Smooth muscle cell (in vitro differentiated cells): ENCODE results near the gene SFTPA1. TPM values are rescaled to one million over a fixed set of nuclear protein-coding genes. Genes with fewer than 3 reads are reported as not detected.
"Not testable (repeated sequence)": the region's sequence is repeated elsewhere in the genome, so short reads cannot be mapped to it uniquely, and the experiment has no call there.

Source experiments
- DNase-seq: peaks from one replicate; lab custom pipeline; 2025; ENCODE audit not compliant: unreplicated experiment; lab: John Stamatoyannopoulos, UW
- H2AFZ ChIP-seq: fragments of 200-600 bp; sonication (generic); 2 replicates; pipeline ENCODE4 v1.6.0; 2016; ENCODE audit warnings: antibody characterized with exemption, low read depth, mild to moderate bottlenecking
- H3F3A ChIP-seq: fragments of 200-600 bp; sonication (generic); 2 replicates; pipeline ENCODE4 v1.6.0; 2017; ENCODE audit warnings: antibody characterized with exemption, low read depth
- H3K27ac ChIP-seq: fragments of 200-600 bp; sonication (generic); 2 replicates; pipeline ENCODE4 v1.5.1; 2016; ENCODE audit warnings: low read depth, mild to moderate bottlenecking
- H3K27me3 ChIP-seq: fragments of 200-600 bp; sonication (generic); 2 replicates; pipeline ENCODE4 v1.6.1; 2016; ENCODE audit warnings: low read depth, mild to moderate bottlenecking
- H3K36me3 ChIP-seq: fragments of 200-600 bp; sonication (generic); 2 replicates; pipeline ENCODE4 v1.5.1; 2016; ENCODE audit warnings: low read depth
- H3K4me1 ChIP-seq: fragments of 200-600 bp; sonication (generic); 2 replicates; pipeline ENCODE4 v1.5.1; 2016; ENCODE audit warnings: low read depth
- H3K4me2 ChIP-seq: fragments of 200-600 bp; sonication (generic); 2 replicates; pipeline ENCODE4 v1.6.0; 2016; ENCODE audit warnings: mild to moderate bottlenecking
- H3K4me3 ChIP-seq: fragments of 200-600 bp; sonication (generic); 2 replicates; pipeline ENCODE4 v1.5.1; 2016; ENCODE audit warnings: mild to moderate bottlenecking
- H3K79me2 ChIP-seq: fragments of 200-600 bp; sonication (generic); 2 replicates; pipeline ENCODE4 v1.6.0; 2016; ENCODE audit warnings: low read depth, mild to moderate bottlenecking
- H3K9ac ChIP-seq: fragments of 200-600 bp; sonication (generic); 2 replicates; pipeline ENCODE4 v1.6.0; 2016; ENCODE audit warnings: low read depth
- H3K9me3 ChIP-seq: fragments of 200-600 bp; sonication (generic); replicated peaks from 2 replicates; pipeline ENCODE4 v1.5.1; 2016; ENCODE audit warnings: low read depth
- H4K20me1 ChIP-seq: fragments of 200-600 bp; sonication (generic); 2 replicates; pipeline ENCODE4 v1.6.0; 2016; ENCODE audit warnings: low read depth
- CTCF ChIP-seq: fragments of 200-600 bp; sonication (generic); IDR thresholded peaks from 2 replicates; pipeline ENCODE4 v1.5.1; 2017; ENCODE audit warnings: borderline replicate concordance, mild to moderate bottlenecking, antibody characterized with exemption; ENCODE audit not compliant: insufficient read depth, poor library complexity, severe bottlenecking
- WGBS: methylation state at CpG from one replicate; pipeline ENCODE4 v1.1.7; 2016; ENCODE audit warnings: low lambda C conversion rate; 5-methylcytosine and 5-hydroxymethylcytosine counted together
- polyA plus RNA-seq: library from polyadenylated mRNA; unstranded; fragments of >200 nt; fragmentation: Nextera tagmentation; extraction: Ambion mirVana; gene quantifications from 2 replicates; pipeline ENCODE4 v1.2.1, GENCODE V29; 2016
- total RNA-seq: library from RNA; depleted of rRNA; stranded (reverse); fragments of >200 nt; gene quantifications from 2 replicates; pipeline ENCODE4 v1.2.3, GENCODE V29; 2014

Gene SFTPA1
- total and polyA plus RNA-seq, 2 experiments from 2014 or later = not detected

GRCh38 chr10:79579361-79579760 lies 31.4 kb upstream of the SFTPA1 start:
- H3F3A ChIP-seq = no peaks in the 10 kb centered on the region
- no peak overlapping the region for H2AFZ ChIP-seq
- no peak overlapping the region for H3K9ac ChIP-seq
- H4K20me1 ChIP-seq = no peaks in the 10 kb centered on the region
- H3K9me3 ChIP-seq = no peaks in the 10 kb centered on the region
- 88% methylated on average over 2 of the region's 2 CpGs for WGBS
- no peaks in the 10 kb centered on the region for H3K4me1 ChIP-seq
- H3K4me2 ChIP-seq = no peak overlapping the region
- no peak for TF ChIP-seq CTCF
- DNase-seq = no peak
- H3K27ac ChIP-seq = no peak overlapping the region
- no peaks in the 10 kb centered on the region for H3K79me2 ChIP-seq
- H3K4me3 ChIP-seq = no peak overlapping the region
- peaks cover 43% of the 10 kb centered on the region for H3K27me3 ChIP-seq
- H3K36me3 ChIP-seq = no peaks in the 10 kb centered on the region

DNA sequence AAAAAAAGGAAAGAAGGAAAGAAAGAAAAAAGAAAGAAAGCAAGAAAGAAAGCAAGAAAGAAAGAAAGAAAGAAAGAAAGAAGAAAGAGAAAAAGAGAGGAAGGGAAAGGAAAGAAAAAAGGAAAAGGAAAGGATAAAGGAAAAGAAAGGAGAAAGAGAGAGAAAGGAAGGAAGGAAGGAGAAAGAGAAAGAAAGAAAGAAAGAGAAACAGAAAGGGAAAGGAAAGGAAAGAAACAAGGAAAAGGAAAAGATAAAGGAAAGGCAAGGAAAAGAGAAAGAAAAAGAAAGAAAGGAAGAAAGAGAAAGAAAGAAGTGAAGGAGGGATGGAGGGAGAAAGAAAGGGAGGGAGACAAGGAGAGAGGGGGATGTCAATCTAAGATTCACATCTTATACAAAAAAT lies 29.7 kb upstream of the SFTPA1 start:
- H4K20me1 ChIP-seq = no peaks in the 10 kb centered on the region
- no peak overlapping the region for H3K4me3 ChIP-seq
- no peak overlapping the region for H3K9ac ChIP-seq
- H3K4me2 ChIP-seq = no peak overlapping the region
- H3F3A ChIP-seq = no peaks in the 10 kb centered on the region
- H2AFZ ChIP-seq = no peak overlapping the region
- H3K9me3 ChIP-seq = no peaks in the 10 kb centered on the region
- H3K27ac ChIP-seq = no peak overlapping the region
- peaks cover 43% of the 10 kb centered on the region for H3K27me3 ChIP-seq
- TF ChIP-seq CTCF = no peak
- no peak for DNase-seq
- H3K79me2 ChIP-seq = no peaks in the 10 kb centered on the region
- H3K36me3 ChIP-seq = no peaks in the 10 kb centered on the region
- no peaks in the 10 kb centered on the region for H3K4me1 ChIP-seq

DNA sequence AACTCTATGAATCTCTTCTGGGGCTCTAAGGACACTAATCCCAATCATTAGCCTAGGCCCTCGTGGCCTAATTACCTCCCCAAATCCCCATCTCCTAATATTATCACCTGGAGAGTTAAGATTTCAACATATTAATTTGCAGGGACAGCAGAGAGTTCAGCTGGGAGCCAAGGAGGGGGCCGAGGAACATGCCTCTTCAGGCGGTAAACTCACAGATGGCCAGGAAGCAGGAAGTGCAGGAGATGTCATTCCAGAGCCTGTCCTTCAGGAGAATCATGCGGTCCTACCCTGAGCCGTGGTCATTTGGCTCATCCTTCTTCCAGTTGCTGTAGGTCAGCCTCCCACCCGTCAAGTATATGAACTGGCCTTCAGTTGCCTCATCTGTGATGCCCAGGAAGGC lies 28.6 kb upstream of the SFTPA1 start:
- Histone ChIP-seq H3K79me2 (no peaks in the 10 kb centered on the region), H3K36me3 (no peaks in the 10 kb centered on the region), H4K20me1 (no peaks in the 10 kb centered on the region), H3K9ac (no peak overlapping the region), H3K4me3 (no peak overlapping the region), H2AFZ (no peak overlapping the region), H3K9me3 (no peaks in the 10 kb centered on the region), H3K4me2 (no peak overlapping the region), H3K27ac (no peak overlapping the region), H3K4me1 (no peaks in the 10 kb centered on the region), H3K27me3 (peaks cover 36% of the 10 kb centered on the region), H3F3A (no peaks in the 10 kb centered on the region)
- DNase-seq = no peak
- 84% methylated on average over 6 of the region's 6 CpGs for WGBS
- no peak for TF ChIP-seq CTCF

DNA sequence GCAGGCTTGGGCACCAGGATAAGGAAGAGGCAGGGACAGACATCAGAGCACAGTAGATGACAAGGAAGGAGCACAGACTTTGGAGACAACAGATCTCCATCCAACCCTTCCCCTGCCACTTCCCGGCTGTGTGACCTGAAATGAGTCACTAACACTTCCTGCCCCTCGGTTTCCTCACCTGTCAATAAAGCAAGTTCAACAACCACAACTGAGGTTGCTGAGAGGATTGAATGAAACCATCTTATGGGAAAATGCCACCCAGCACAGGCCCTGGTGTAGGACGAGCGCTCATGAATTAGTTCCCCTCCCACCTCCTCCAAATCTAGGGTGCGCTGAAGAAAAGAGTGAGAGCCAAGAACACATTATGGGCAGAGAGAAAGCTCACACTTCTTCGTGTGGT lies 27.8 kb upstream of the SFTPA1 start:
- H3K36me3 ChIP-seq, H3K4me1 ChIP-seq, H2AFZ ChIP-seq, H3K9ac ChIP-seq, H3F3A ChIP-seq, H3K4me2 ChIP-seq, H3K79me2 ChIP-seq, DNase-seq, H3K9me3 ChIP-seq, H3K4me3 ChIP-seq, H4K20me1 ChIP-seq, H3K27ac ChIP-seq: not testable (repeated sequence)
- H3K27me3 ChIP-seq = peaks cover 30% of the 10 kb centered on the region
- WGBS = 81% methylated on average over 6 of the region's 6 CpGs
